ENCODE measurements around the gene PRSS53. TPM values are rescaled to one million over a fixed set of nuclear protein-coding genes. Genes with fewer than 3 reads are reported as not detected.

The PRSS53 gene
- total RNA-seq, 1 experiment from 2014 or later = 2.8 TPM

DNA sequence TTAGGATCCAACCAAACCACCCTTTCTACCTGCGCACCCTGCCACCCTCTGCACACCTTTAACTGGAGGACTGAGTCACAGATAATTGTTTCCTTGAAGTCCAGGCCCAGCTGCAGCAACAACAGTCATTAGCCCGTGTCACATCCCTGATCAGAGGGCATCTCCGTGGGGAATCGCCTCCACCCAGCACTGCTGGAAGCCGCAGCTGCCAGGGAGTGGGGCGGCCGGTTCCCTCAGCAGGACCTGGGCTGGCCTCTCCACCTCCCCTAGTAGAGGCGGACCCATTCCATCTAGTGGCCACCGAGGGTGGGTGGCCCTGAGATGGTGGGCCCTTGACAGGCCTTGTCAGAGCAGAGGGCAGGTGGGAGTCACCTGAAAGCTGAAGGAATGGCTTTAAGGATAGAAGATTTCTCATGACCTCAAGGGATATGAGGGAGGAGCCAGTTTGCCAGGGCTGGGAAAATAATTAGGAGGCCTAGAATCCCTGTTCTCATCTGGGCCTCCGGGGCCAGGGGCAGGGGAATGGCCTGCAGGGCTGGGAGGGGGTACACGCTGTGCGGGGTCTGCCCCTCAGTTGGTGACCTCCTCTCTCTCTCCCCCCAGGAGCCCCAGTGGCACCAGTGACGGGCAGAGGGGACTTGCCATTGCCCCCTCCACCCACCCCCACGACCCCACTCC lies 6.2 kb downstream of the PRSS53 start:
- no peak overlapping the region for H2BK12ac ChIP-seq (ENCODE audit: insufficient read length, low read depth, low read length)
- H3K4me1 ChIP-seq (ENCODE audit: insufficient read depth, low read length) = no peaks in the 10 kb centered on the region
- no peak overlapping the region for H3K56ac ChIP-seq (ENCODE audit: insufficient read length, low read depth, low read length)
- no peak overlapping the region for H2BK120ac ChIP-seq (ENCODE audit: low read depth, low read length, poor library complexity, severe bottlenecking)
- no peaks in the 10 kb centered on the region for H3K79me2 ChIP-seq (ENCODE audit: insufficient read depth, low read length)
- no peak overlapping the region for H2AFZ ChIP-seq (ENCODE audit: low read length)
- no peaks in the 10 kb centered on the region for H3K9me3 ChIP-seq (ENCODE audit: control insufficient read depth, low read depth, low read length)
- no peak overlapping the region for H3T11ph ChIP-seq (ENCODE audit: low read length)
- H3K9me3 Mint-ChIP-seq = no peaks in the 10 kb centered on the region
- H3K4ac ChIP-seq (ENCODE audit: low read depth, low read length) = no peak overlapping the region
- H3K27me3 Mint-ChIP-seq (ENCODE audit: low read depth) = no peaks in the 10 kb centered on the region
- no peak overlapping the region for H3K4me2 ChIP-seq (ENCODE audit: insufficient read depth, insufficient read length, low read length)
- H4K8ac ChIP-seq (replicated peaks; ENCODE audit: insufficient read length, low read depth, low read length) = no peak overlapping the region
- H3K4me3 Mint-ChIP-seq = no peak overlapping the region
- H3K14ac ChIP-seq (ENCODE audit: insufficient read depth, low read length) = no peak overlapping the region
- H4K91ac ChIP-seq (ENCODE audit: insufficient read length, low read depth, low read length) = no peak overlapping the region
- H3K27me3 ChIP-seq (ENCODE audit: insufficient read depth, low read length) = no peaks in the 10 kb centered on the region
- H3K23ac ChIP-seq (ENCODE audit: insufficient read length, low read depth, low read length) = no peak overlapping the region
- peak; percentile 15 for DNase-seq
- no peak overlapping the region for H3K18ac ChIP-seq (ENCODE audit: insufficient read length, low read depth, low read length)
- no CpG with 5 or more reads among the region's 14 CpGs for WGBS (ENCODE audit: extremely low coverage, insufficient read length, low lambda C conversion rate)
- H2BK20ac ChIP-seq (ENCODE audit: low read depth, low read length, poor library complexity, severe bottlenecking) = no peak overlapping the region
- peaks cover 4% of the 10 kb centered on the region for H4K20me1 ChIP-seq (ENCODE audit: control insufficient read depth, insufficient read depth, insufficient read length)
- peaks cover 26 to 49% (median 48%) of the 10 kb centered on the region in 3 experiments; a peak in 6 of 7 replicates for H3K36me3 Mint-ChIP-seq (ENCODE audit: insufficient read depth in 1 of 3, low read depth in 3 of 3)
- H2AK5ac ChIP-seq (ENCODE audit: insufficient read length, low read length) = no peak overlapping the region
- no peaks in the 10 kb centered on the region for H3K23me2 ChIP-seq (ENCODE audit: insufficient read length, low read depth, low read length, poor library complexity, severe bottlenecking)
- H3K9ac ChIP-seq (ENCODE audit: extremely low read depth, insufficient read length, low read length) = no peak overlapping the region
- peak overlapping the region in 1 of 3 experiments; percentile 76; a peak in 3 of 7 replicates for H3K27ac Mint-ChIP-seq
- peaks cover 0 to 3% of the 10 kb centered on the region in 2 experiments; a peak in 1 of 4 replicates for H3K4me1 Mint-ChIP-seq
- H4K5ac ChIP-seq (ENCODE audit: insufficient read length, low read depth, low read length) = no peak overlapping the region
- no peaks in the 10 kb centered on the region for H3K79me1 ChIP-seq (ENCODE audit: insufficient read depth, low read depth, low read length, poor library complexity, severe bottlenecking)
- H2BK5ac ChIP-seq (ENCODE audit: insufficient read length, low read length) = no peak overlapping the region
- no peak overlapping the region for H3K27ac ChIP-seq (ENCODE audit: insufficient read length, low read depth, low read length)
- TF ChIP-seq CTCF (conservative IDR thresholded peaks at IDR 0.05) = no peak
- H2BK15ac ChIP-seq (ENCODE audit: low read depth, low read length) = no peak overlapping the region

All from H9 (cell line).